HG03139 (cell line): ENCODE results near the gene PRDX5.

Source experiments
- ATAC-seq: cut with Tn5 transposase; IDR thresholded peaks from one replicate; pipeline ENCODE4 v1.9.1; 2021; ENCODE audit not compliant: unreplicated experiment

The PRDX5 gene

DNA sequence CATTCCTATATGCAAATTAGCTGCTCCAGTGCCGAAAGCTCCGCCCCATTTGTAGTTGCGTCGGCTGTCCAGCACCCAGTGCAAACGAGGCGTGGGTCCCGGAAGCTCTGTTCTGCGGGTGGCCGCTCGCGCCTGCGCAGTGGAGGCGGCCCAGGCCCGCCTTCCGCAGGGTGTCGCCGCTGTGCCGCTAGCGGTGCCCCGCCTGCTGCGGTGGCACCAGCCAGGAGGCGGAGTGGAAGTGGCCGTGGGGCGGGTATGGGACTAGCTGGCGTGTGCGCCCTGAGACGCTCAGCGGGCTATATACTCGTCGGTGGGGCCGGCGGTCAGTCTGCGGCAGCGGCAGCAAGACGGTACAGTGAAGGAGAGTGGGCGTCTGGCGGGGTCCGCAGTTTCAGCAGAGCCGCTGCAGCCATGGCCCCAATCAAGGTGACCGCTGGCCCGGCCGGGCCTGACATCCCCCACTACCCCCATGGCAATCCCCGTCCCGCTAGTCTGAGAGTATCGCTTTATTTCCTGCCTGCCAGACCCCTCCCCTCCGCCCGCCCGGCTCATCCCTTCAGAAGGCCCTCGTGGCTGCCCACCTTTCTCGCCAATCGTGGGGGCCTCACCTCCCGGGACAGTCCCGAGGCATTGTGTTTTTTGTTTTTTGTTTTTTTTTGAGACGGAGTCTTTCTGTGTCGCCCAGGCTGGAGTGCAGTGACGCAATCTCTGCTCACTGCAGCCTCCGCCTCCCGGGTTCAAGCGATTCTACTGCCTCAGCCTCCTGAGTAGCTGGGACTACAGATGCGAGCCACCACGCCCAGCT, at the start of gene PRDX5:
TSS of gene PRDX5 (plus strand) at position 161 of the 805 bp plus-strand sequence. CDS start at position 256, 95 bp downstream.
- peak; percentile 61 for ATAC-seq

DNA sequence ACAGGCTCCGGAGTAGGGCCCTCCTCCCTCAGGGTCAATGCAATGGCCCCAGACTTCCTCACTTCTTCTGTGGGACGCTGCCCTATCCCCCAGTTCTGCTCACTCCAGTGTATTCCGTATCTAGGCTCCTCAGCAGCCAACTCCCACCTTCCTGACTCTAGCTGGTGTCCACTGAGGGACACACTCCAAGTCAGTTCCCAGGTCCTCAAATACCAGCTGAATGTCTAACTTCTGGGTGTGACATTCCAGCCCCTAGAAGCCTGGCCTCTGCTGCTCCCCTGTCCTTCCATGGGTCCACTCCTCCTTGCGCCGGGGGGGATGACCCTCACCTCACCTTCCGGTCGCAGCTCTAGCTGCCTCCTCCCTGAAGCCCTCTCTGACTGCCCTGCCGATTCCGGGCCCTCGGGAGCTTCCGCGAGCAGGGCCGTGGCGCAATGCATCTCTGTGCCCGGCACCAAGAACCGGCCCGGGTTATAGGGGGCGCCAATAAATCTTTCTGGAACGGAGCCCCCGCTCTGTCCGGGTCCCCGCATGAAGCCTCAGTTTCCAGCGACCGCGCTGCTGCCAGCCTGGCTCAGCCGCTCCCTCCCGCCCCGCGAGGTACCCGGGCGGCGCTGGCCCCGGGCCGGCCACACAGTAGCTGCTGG, 48.9 kb upstream of the PRDX5 start:
- no peak for ATAC-seq

DNA sequence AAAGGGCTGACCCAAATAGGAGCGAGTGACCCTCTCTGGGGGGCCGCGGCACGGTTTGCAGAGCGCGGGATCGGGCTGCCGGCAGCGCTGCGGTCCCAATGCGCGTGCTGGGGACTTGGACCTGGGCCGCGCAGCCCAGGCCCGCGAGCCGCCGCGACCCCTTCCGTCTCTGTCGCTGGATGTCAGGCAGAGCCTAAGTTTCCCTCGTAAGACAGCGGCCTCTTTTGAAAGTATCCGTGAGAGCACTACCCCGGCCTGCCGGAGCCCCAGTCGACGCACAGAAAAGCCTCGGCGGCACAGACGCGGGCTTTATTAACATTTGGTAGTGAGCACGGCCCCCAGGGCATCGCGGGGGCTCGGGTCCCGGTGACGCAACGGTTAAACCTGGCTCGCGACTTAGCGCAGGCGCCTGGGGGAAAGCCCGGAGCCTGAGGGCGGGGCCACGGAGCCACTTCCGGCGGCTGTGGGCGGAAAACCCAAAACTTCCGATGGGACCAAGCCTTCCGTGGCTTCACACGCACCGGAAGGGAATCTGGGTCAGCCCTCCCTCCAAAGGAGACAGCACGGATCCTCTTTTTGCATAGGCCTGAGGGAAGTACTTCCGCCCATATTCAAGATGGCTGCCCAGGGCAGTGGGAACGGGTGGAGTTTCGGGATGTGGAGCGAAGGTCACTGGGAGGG, 48.2 kb upstream of the PRDX5 start:
- ATAC-seq = peak; percentile 56

DNA sequence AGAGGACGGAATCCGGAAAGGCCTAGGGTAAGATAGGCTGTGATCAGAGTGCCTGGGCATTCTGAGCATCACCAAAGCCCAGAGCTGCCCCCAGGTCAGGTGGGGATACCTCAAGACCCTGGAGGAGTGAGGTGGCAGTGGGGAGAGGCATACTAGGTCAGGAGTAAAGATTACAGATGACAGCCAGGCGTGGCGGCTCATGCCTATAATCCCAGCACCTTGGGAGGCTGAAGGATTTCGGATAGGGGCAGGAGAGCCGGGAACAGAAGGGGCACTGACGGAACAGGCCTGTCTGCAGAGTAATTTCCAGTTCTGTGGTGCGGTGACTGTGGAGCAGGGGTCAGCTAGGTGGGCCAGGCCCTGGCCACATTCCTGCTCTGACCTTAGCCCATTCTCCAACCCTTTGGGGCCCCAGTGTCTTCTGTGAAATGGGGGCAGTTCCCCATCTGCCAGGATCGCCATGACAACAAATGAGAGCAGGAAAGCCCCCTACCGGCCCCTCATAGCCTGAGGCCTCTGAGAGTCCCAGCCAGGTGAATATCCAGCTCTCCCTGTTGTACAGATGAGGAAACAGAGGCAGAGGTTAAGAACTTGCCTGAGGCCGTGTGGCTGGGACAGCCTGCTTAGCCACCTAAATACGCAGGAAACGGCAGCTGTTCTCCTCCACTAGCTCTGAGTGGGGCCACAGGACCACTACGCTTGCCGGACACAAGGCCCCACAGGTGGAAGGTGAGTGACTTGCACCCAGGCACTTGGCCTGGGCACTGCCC, 42.7 kb upstream of the PRDX5 start:
- no peak for ATAC-seq

DNA sequence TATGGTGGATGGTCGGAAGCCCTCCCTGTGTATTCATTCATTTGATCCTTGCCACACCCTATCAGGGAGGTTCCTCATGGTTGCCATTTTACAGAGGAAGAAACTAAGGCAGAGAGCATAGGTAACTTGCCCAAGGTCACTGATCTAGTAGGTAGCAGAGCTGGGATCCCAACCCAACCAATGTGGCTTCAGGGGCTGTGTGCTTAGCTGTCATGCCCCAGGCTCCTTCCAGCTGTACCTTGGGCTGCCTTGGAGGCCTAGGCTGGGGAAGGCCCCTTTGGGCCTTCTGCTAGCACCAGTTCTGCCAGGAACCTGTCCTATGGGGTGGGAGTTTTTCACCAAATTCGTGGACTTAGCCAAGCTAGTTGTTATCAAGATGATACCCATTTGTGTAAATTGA, 42.1 kb upstream of the PRDX5 start:
- no peak for ATAC-seq

DNA sequence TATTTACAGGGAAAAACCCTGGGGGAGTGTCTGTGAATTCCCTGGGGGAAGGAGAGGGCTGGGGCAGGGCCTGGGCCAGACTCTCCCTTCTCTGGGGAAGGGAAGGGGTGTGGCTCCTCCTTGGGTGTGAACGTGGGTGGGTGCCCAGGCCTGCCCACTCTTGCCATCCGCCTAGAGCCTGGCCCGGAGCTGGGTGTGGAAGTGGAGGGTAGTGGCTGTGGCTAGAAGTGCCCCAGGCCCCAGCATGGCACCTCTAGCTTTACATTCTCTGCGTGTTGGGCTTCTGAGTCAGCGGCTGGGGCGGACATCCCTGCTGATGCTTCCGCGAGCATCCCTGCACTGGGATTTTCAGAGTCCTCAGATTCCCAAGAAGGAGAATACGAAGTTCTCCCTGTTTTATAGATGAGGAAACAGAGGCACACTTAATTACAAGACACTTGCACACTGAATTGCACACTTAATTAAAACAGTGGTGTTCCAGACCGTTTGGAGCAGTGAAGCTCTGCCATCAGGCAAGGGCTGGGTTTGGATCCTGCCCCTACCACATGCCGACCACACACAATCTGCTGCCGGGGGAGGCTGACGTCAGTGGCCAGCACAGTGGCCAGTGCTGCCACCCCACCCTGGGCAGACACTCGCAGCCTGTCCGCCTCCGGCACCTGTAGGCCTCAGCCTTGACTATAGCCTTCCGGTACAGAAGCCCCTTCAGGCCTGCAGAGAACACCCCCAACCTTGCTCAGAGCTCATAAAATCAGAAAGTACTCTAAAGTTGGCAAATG, 41.1 kb upstream of the PRDX5 start:
- ATAC-seq = no peak

DNA sequence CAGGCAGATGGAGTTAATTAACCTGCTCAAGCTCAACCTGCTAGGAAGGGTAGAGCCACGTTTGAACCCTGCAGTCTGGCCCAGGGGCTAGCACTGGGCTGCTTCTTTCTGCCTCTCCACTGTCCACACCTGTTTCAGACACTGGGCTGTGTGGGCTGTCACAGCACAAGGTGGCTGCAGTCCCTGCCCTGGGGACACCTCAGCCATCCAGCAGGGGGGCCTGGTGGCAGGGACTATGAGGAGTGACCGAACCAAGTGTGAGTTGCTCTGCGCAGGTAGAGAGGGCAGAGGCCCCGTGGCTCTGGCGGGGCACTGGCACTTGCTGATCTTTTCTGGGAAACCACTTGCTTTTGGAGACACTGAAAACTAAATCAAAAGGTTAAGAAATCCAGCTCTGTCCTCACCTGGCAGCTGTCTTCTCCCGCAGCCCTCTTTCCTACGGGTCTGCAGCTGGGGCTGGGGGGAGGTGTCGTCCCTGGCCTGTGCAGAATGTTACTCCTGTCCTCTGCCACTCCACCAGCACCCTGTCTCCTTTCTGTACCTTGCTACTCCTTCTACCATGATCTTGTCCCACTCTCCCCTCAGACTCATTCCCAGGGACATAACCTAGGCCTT, 39.2 kb upstream of the PRDX5 start:
- ATAC-seq = no peak

DNA sequence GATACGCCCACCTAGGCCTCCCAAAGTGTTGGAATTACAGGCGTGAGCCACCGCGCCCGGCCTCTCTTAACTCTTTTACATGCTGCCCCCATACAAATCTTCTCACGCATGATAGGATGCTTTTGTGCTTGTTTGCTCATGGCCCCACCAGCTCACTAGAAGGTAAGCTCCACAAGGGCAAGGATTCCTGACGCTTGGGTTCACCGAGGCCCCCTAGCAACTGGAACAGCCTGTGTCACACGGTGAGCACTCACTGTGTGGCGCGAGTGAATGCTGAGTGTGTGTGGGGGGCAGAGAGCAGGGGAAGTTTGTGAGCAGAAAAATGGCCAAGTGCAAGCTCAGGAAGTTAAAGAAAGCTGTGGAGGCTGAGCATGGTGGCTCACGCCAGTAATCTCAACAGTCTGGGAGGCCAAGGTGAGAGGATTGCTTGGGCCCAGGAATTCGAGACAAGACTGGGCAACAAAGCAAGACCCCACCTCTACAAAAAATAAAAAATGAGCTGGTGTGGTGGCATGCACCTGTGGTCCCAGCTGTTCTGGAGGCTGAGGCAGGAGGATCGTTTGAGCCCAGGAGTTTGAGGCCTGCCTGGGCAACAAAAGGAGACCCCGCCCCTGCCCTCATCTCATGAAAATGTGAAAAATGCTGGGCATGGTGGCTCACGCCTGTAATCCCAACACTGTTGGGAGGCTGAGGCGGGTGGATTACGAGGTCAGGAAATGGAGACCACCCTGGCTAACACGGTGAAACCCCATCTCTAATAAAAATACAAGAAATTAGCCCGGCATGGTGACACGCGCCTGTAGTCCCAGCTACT, 35.8 kb upstream of the PRDX5 start:
- ATAC-seq = no peak

DNA sequence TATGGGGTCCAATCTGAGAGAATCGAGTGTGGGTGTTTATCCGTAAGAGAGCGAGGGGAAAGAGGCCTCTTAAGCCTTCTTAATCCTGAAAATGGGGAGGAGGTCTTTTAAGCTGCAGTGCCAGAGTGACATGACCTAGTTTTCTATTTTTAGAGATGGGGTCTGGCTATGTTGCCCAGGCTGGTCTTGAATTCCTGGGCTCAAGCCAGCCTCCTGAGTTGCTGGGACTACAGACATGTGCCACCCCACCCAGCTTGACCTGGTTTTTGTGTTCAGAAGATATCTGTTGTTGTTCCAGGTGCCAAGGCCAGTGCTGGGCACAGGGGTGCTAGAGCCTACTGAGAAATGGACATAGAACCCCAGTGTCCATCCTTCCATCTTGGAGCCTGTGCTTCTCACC, 34.8 kb upstream of the PRDX5 start:
- no peak for ATAC-seq

DNA sequence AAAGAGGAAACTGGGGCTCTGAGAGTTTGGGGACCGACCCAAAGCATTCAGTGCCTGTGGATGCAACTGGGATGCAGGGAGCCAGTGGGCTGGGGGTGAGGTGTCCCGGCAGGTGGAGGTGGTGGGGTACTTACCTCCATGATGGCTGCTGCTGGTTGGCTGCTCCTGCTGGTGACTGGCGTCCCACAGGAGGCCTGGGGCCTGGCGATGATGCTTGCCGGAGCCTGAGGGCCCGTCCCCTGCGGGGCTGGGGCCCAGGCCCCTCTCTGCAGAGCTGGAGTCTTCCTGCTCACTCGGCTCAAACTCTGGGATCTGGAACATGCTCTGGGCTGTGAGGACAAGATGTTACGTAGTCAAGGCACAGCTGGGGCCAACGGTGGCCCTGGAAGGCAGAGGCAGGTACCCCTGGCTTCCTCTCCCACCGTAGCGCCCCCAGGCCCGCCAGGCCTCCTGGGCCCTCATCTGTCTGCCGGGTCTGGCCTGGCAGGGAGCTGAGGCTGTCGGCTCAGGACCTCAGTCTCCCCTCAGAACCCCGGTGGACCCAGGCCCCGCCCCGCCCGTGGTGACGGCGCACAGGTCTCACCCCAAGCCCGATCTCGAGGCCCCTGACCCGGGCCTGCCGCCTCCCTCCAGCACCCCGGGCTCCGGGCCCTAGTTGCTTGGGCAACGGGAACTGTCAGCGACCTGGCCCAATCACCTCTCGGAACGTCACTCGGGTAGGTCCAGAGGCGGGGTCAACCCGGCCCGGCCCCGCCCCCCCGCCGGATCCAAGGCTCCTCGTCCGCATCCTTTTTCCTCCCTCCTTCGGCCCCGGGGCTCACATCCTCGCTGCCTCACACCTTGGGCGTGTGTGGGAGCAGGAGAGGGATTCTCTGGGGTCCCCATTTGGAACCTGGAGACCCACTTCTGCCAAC, 33.6 kb upstream of the PRDX5 start, which contains the start of gene BAD:
TSS of gene BAD (minus strand) at position 618 of the 914 bp plus-strand sequence. CDS start at position 321, 297 bp downstream.
- peak; percentile 60 for ATAC-seq

DNA sequence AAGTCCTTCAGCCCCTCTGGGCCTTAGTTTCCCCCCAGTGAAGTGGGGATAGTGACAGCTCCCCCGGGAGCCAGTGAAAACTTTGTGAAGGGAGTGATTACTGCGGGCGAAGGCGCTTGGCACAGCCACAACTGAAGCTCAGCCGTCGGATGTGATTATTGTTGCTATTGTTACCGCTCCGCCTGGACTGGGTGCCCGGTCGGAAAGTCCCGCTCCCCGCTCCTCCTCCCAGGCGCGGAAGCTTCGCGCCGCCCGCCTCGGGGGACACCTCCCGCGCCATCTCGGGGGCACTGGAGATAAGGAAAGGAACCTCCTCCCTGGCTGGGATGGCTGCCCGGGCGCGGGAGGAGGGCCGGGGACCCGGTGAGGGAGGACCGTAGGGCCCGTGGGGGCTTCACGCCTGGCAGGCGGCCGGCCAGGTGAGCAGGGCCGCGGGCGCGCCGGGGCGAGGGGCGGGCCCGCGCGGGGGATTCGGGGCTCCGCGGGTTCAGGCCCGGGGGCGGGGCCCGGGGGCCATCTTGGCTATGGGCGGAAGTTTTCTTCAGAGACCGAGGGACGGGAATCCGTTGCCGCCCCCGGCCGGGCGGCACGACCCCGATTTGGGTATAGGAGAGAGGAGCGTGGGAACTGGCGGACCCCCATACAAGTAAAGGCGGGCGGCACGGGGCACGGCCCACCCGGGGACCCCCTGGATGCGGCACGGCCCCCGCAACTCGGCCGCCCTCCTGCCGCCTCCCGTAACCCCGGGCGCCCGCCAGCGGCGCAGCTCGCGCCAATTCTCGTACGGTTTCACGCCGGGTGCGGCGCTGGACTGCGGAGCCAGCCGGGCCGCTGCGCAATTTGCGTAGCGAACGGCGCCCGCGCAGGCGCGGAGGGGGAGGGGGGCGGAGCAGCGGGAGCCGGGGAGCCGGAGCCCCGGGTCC, 32.7 kb upstream of the PRDX5 start, which contains the start of gene GPR137:
TSS of gene GPR137 (plus strand) at position 887 of the 923 bp plus-strand sequence. CDS start 677 bp downstream, outside the sequence.
- ATAC-seq = peak; percentile 48

DNA sequence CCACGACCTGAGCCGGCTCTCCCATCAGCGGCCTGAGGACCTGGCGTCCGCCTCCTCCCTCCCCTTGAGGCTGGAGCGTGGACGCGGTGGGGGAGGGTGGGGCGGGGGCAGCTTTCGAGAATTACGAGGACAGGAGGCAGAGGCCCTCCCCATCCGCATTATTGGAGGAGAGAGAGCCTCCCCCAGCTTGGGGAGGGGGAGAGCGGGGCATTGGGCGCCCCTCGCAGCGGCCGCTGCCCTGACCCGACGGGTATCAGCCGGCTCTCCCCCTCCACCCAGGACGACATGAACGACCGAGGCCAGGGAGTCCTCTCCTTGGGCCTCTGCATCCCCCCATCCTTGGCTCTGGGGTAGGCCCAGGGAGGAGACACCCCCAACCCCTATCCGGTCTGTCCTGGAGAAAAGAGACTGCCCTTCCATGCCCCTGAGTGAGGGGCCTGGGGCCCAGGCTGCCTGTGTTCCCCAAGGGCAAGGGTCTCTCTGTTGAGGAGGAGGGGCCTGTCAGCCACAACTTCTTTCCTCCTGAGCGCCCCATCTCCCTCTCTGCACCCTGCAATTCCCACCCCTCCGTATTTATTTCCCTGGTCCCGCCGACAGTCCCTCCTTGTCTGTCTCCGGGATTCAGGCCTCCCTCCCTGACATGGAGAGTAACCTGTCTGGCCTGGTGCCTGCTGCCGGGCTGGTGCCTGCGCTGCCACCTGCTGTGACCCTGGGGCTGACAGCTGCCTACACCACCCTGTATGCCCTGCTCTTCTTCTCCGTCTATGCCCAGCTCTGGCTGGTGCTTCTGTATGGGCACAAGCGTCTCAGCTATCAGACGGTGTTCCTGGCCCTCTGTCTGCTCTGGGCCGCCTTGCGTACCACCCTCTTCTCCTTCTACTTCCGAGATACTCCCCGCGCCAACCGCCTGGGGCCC, 31.8 kb upstream of the PRDX5 start:
- no peak for ATAC-seq

DNA sequence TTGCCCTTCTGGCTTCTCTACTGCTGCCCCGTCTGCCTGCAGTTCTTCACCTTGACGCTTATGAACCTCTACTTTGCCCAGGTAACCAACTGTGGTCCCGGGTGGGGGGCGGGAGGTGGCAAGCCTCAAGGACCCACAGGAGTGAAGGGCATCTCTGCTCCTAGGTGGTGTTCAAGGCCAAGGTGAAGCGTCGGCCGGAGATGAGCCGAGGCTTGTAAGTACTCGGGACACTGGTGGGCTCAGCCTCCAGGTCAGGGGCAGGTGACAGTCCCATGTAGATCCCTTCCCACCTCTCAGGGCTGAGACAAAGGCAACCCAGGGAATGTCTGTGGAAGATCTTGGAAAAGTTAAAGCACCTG, 31.1 kb upstream of the PRDX5 start:
- ATAC-seq = no peak

DNA sequence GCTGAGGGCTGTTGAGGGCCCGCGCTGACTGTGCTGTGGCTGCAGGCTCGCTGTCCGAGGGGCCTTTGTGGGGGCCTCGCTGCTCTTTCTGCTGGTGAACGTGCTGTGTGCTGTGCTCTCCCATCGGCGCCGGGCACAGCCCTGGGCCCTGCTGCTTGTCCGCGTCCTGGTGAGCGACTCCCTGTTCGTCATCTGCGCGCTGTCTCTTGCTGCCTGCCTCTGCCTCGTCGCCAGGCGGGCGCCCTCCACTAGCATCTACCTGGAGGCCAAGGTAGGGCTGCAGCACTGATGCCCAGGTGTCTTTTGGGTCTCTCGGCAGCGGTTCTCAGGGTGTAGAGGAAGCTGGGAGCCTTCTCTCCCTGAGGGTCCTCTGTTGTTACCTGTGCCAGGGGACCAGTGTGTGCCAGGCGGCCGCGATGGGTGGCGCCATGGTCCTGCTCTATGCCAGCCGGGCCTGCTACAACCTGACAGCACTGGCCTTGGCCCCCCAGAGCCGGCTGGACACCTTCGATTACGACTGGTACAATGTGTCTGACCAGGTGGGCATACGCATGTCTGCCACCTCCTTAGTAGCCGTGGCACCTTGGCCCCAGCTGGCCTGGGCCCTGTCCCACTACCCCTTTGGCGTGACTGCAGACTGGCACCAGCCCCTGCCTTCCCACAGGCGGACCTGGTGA, 30.1 kb upstream of the PRDX5 start:
- ATAC-seq = no peak

DNA sequence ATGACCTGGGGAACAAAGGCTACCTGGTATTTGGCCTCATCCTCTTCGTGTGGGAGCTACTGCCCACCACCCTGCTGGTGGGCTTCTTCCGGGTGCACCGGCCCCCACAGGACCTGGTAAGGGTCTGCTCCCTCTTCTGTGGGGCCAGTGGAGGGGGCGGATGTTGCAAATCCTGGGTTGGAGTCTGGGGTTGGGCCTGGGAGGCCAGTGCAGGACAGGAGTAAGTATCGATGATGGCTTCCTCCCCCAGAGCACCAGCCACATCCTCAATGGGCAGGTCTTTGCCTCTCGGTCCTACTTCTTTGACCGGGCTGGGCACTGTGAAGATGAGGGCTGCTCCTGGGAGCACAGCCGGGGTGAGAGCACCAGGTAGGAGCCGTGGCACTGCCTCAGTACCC, 29.6 kb upstream of the PRDX5 start:
- ATAC-seq = no peak
